Dermis blood vessel endothelial cell (primary cell): ENCODE results near the gene LRRC4C. TPM values are rescaled to one million over a fixed set of nuclear protein-coding genes. Genes with fewer than 3 reads are reported as not detected.
A peak's percentile ranks its signal among the peaks of the same experiment; 100 is the strongest.

Source experiments
- DNase-seq: peaks from one replicate; pipeline ENCODE4 v3.0.0; 2010
- total RNA-seq: library from RNA; depleted of rRNA; stranded (reverse); fragments of >200 nt; gene quantifications from 2 replicates; pipeline ENCODE4 v1.2.3, GENCODE V29; 2014

LRRC4C gene
- not detected in 2 replicates for total RNA-seq

- no peak for DNase-seq
These were observed at the start of gene LRRC4C for GRCh38 chr11:41459465-41460401. Gene LRRC4C, minus strand, starts transcription at chr11:41459652.

DNA sequence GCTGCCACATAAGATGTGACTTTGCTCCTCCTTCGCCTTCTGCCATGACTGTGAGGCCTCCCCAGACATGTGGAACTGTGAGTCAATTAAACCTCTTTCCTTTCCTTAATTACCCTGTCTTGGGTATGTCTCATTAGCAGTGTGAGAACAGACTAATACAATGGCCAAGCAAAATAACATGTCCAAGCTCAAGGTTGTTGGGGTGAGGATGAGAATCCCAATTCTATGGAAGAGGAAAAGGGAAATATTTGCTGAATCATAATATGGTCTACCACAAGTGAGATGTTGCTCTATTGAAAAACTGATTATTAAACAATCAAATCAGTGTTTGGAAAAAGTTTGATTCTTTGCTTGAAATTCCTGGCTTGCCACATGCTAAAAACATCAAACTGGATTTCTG, 48.7 kb upstream of the LRRC4C start:
- no peak for DNase-seq

GRCh38 chr11:41499429-41499828, 40.0 kb upstream of the LRRC4C start:
- DNase-seq, result no peak

DNA sequence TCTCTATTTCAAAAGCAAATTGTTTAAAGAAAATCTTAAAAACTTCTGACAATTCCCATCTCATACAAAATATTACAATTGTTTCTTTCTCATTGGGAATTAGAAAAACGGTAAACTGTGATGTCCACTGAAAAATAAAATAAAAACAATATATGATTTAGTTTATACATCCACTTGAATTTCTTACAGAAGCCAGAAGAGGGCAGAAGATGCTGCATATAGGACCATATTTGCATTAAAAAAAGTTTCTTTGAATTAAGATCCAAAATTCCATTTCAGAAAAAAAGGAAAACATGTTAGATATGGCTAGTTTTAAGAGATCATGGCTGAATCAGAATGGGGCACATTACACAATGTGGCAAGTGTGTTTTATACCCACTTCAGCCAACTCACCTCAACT, 39.3 kb upstream of the LRRC4C start:
- no peak for DNase-seq

DNA sequence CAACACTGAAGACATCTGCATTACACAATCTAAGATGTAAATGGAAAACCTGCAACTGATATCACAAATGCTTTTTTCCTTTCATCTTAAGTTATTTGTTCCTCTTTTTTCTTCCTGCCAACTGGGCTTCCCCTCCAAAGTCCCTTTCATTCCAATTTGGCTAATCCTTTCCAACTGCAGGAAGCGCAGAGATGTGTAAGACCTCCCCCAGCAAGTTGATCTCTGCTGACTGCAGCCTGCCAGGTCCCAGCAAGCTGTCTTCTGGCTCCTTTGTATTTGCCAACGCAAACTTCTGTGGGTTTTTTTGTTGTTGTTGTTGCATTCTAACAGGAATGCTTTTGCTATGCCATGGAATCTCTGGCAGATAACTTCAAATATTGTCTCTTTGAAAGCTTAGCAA, 38.5 kb upstream of the LRRC4C start:
- DNase-seq, result no peak

DNA sequence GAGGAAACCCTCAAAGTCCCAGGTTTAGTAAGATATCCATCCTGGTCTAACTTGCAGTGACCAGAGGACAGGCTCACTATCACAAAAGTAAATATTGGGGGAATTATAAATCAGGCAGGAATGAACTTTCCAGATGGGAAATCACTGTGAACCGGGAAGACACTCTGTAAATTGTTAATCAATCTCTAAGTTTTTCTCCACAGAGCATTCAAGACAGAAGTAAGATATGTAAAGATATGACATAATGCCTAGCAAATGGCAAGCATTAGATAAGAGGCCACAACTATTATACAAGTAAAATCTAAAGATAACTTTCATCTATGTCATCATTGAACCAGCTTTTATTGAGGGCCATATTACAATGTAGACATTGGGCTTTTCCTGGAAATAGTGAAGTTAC, 35.3 kb upstream of the LRRC4C start:
- no peak for DNase-seq

GRCh38 chr11:41486424-41486823, 27.0 kb upstream of the LRRC4C start:
- no peak for DNase-seq

- no peak for DNase-seq
These were observed 24.5 kb upstream of the LRRC4C start for GRCh38 chr11:41483956-41484355.

GRCh38 chr11:41479179-41479578, 19.7 kb upstream of the LRRC4C start:
- DNase-seq, result no peak

DNA sequence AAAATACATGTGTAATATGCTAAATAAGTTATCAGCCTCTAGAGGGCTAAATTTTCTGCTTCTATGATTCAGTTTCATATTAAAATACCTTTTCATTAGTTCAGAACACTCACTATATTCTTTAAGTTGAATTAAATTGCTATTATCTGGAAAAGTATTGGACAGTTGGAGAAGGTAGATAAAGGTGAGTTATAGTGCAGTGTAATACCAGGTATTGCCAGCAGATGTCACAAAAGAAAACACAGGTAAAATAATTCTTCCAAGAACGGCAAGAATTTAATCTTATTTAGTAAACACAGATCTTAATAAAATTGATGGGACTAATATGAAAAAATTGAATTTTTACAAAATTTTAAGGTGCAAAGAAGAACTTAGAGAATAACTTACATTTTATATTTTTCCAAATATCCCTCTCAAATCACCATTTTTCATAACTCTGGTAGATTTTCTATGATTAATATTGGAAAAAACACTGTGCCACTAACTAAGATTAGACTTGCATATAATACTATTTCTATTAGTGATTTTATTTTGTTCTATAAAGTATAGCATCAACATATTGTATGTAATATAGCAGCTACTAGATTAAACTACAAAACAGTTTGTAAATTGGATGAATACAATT, 1.7 kb upstream of the LRRC4C start:
- peak; percentile 28 for DNase-seq

DNA sequence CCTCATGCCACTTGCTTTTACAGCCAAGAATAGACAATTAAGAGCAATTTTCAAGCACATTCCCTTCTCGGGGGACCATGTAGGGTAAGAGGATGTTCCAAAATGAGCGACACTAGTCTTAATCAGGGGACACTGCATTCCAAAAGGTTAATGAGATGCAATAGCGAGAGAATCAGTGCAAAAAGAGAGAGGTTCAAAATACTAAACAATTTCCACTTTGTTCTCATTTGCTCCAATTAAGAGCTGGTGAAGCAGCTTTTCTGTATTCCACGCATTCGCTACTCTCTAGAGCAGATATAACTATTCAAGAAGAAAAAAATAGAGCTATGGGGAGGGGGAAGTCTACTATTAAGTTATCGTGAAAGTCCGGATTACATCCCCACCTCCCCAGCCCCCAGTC, 811 bp downstream of the LRRC4C start:
- DNase-seq, result no peak

DNA sequence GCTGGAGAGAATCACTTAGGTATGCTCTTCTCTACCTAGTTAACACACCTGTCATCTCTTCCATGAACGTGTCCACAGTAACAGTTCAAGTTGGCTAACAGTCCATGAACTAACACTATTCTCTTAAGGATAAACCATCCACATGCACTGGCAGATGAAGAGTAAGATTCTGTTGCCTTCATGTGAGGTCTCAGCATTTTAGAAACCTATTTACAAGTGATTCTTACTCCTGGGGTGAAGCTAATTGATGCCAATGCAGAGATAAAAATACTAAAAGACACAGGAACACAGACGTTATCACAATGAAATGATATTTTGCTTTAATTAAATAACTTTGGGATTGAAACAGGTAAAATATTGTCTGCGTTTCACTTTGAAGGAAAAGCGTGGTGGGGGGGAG, 1.3 kb downstream of the LRRC4C start:
- no peak for DNase-seq

DNA sequence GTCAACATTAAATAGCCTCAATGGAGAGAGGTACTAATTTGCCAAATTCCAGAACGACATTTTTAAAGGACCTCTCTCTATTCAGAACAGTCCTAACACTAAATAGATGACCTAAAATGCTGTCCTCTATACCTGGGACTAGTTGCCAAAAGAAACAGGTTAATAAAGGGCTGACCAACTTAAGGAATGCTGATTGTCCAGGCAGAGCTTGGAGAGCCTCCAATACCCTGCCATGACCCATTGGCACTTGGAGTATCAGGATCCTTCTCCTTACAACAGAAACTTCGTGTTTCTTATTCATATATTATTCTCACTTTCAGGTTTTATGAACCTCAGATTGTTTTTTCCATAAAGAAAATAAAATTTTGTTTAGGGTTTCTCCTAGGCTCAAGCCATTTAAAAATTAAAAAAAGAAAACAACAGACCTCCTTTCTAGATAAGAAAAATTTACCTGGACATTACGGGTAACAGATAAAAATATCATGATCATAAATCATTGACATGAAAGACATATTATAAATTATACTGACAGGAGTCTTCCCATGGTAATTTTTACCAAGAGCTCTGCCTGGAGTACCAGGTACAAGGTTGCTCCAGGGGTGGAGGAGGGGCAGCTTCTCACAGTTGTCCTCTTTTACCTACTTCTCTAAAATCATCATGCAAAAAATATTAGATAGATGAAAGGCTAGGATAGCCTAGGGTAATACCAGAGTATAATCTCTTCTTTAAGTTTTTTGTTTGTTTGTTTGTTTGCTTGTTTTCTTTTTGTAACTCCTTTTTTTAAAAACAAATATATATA, 2.0 kb downstream of the LRRC4C start:
- DNase-seq, result no peak

GRCh38 chr11:41456269-41456668, 3.2 kb downstream of the LRRC4C start:
- DNase-seq, result no peak

DNA sequence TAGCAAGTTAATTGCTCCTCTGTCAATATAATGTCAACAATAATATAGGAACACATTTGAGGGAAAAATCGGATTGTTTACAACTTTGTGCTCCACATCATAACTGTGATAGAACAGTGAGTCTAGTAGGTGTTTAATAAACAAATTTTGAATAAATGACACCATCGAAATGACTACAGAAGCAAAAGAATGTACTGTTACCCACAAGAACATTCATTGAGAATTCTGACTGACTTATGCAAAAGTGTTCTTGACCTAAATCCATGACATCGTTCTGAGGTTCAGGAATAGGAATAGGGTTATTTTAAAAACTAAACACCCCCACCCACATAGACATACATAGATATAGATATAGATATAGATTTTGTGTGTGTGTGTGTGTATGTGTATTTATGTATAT, 8.4 kb downstream of the LRRC4C start:
- no peak for DNase-seq

- DNase-seq, result no peak
These were observed 9.9 kb downstream of the LRRC4C start for GRCh38 chr11:41449483-41450050.

- no peak for DNase-seq
These were observed 12.9 kb downstream of the LRRC4C start for GRCh38 chr11:41446566-41446965.

DNA sequence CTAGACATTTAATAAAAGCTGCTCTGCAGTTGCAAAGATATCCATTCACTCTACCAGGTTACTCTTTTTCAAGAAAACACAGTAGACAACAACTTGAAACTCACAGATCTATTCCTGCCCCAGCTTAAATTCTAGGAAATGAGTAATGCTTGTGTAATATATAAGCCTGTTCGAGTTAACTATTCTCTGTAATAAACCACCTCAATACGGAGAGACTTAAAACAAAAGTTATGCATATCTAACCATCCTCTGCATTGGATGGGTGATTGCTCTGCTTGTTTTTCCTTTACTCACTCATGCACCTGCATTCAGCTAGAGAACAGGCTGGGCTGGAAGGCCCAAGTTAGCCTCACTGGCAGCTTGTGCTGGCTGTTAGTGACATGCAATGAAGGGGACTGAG, 13.3 kb downstream of the LRRC4C start:
- no peak for DNase-seq

DNA sequence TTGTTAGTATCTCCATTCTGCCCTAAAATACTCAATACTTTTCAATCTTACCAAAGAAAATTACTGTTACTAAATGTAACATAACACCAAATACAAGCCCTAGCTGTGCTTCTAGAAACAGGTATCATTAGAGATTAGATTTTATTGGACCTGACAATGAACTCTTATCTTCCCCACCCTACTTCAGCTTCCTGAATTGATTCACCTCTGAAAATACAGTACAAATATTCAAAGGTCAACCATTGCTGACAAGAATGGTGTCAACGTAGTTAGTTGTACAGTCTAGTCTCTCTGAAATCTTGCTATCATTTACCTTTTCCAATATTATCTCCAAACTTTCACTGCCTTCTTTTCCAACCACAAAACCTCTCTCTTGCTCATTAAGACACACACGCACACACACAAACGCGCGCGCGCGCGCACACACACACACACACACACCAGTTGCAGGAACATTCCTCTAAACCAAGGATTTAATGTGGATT, 22.4 kb downstream of the LRRC4C start:
- DNase-seq, result no peak

DNA sequence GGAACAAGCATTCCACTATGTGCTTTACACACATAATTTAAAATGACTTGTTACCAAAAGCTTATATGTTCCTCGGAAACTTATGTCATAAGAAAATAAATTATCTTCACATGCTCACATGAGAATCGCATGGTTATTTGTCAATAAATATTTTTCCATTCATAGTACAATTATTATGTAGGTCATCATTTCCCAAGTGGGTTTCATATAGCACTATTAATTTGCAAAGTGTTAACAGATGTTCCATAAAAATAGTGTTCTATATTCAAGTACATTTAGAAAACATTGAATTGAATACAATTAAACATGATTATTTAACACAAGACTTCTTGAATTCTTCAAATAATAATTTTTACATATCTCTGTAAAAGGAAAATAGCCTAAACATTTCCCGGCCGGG, 23.9 kb downstream of the LRRC4C start:
- no peak for DNase-seq

DNA sequence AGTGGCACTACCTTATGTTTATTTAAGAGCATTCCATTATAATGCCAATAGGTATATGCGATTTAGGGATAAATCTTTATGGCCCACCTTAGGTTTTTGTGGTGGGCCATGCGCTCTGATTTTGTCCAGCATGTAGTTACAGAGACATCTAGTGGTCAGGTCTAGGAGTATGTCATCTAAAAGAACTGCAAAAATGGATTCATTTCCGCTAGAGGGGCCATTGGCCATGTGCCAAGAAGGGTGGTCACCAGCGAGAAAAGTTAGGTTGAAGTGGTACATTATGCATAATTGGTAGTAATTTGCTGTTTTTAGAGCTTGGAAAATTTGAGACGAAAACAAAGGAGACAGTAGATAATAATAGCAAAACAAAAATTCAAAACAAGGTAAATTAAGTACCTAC, 27.7 kb downstream of the LRRC4C start:
- DNase-seq, result no peak

DNA sequence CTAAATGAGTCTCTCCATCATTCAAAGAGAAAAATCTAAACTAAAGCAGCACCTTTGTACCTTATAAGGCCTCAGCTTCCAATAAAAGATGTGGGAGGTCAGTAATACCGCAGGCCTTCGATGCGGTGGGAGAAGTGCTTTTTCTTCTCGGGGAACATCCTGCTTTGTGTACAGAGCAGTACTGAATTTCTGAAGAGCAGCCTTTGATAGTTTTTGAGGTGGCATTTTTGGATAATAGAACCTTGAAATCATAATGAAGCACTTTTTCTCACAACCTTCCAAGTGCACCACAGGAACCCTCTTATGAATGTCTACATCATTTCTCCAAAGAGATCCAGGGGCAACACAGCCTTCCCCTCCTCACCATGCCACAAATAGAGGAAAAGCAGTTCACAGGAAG, 39.6 kb downstream of the LRRC4C start:
- DNase-seq, result no peak
